Left lung (tissue), 10 donors: ENCODE results near the gene ATXN3L. TPM values are rescaled to one million over a fixed set of nuclear protein-coding genes. Genes with fewer than 3 reads are reported as not detected.

Experiments used
- ATAC-seq: fragments of 200-7000 bp; cut with Tn5 transposase; one replicate; pipeline ENCODE4 v1.9.1; 2020; ENCODE audit warnings: moderate library complexity
- DNase-seq, 4 donors: peaks; one replicate each; pipeline ENCODE4 v3.0.0-alpha.2; 2013 to 2020
- H3K27ac ChIP-seq, 2 donors: fragments of 200-600 bp; sonication (generic) in 1 of 2; one replicate each; pipeline versions ENCODE4 v1.5.0 to v1.8.0; 2020 to 2021
- H3K27me3 ChIP-seq, 2 donors: fragments of 200-600 bp; sonication (generic) in 1 of 2; one replicate each; pipeline versions ENCODE4 v1.5.0 to v1.8.0; 2020 to 2021
- H3K36me3 ChIP-seq, 2 donors: fragments of 200-600 bp; sonication (generic) in 1 of 2; one replicate each; pipeline versions ENCODE4 v1.5.0 to v1.8.0; 2020 to 2021
- H3K4me1 ChIP-seq, 2 donors: fragments of 200-600 bp; one replicate each; pipeline ENCODE4 v1.8.0; 2021
- H3K4me3 ChIP-seq, 2 donors: fragments of 200-600 bp; sonication (generic) in 1 of 2; one replicate each; pipeline versions ENCODE4 v1.5.0 to v1.8.0; 2020 to 2021; ENCODE audit warnings: mild to moderate bottlenecking in 1 of 2
- H3K9me3 ChIP-seq, 2 donors: fragments of 200-600 bp; sonication (generic) in 1 of 2; one replicate each; pipeline versions ENCODE4 v1.5.0 to v1.8.0; 2020 to 2021
- CTCF ChIP-seq, 2 donors: fragments of 200-600 bp; sonication (generic) in 1 of 2; IDR thresholded peaks; one replicate each; pipeline versions ENCODE4 v1.5.0 to v1.8.0; 2021; ENCODE audit warnings: antibody characterized with exemption in 2 of 2
- intact Hi-C, 2 donors: fragments of 100-400 bp; cut with DNase I; formaldehyde crosslinking; loops; one replicate each; pipeline versions ENCODE4 v1.11.2 to v1.14.2; 2022
- polyA plus RNA-seq, 6 donors: library from polyadenylated mRNA; unstranded; fragments of 120-200 nt; gene quantifications; one replicate each; pipeline ENCODE4 v1.2.1, GENCODE V29; 2013; ENCODE audit not compliant: insufficient read length in 6 of 6
- total RNA-seq, 2 donors: library from RNA; stranded (reverse); fragmentation: NEBNext Ultra II Directional; extraction: Animal tissue kit (Norgen Biotek cat#: 25700); gene quantifications; one replicate each; pipeline ENCODE4 v1.2.1, GENCODE V29; 2021
- donor health status: DM: no; HTN: yes; CAD: no.
- donor health status: DM: no; HTN: no; CAD: no.

ATXN3L gene
- total and polyA plus RNA-seq, 8 donors, result not detected

DNA sequence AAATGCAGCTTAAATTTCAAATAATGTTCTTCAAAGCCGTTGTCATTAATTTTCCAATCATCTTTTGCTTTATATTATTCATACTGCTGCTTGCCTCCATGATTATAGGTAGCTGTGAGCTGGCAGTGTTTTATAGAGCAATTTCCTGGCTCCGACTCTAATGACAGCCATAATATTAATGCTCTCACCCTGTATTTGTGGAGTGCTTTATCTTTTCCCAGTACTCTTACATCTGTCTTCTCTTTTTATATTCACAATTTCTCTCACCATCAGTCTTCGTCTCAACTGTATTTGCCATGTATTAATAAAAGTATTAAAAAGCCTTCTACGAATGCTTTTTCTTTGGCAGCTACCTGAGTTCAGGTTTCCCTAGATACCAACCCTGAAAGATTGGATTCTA lies 21.0 kb downstream of the ATXN3L start:
- DNase-seq (no peak), ATAC-seq (no peak)
- H3K4me1 ChIP-seq, result no peaks in the 10 kb centered on the region
- no peak overlapping the region for H3K4me3 ChIP-seq
- peaks cover 0 to 4% of the 10 kb centered on the region in 2 donors for H3K27me3 ChIP-seq
- intact Hi-C loops, result no loop called here
- H3K27ac ChIP-seq, result no peak overlapping the region
- H3K9me3 ChIP-seq, result no peaks in the 10 kb centered on the region
- H3K36me3 ChIP-seq, result no peaks in the 10 kb centered on the region
- no peak for TF ChIP-seq CTCF (IDR thresholded peaks at IDR 0.05)

- intact Hi-C loops, result no loop called here
Observed at GRCh38 chrX:13295841-13296240, 24.0 kb downstream of the ATXN3L start.

GRCh38 chrX:13293700-13294099 lies 26.2 kb downstream of the ATXN3L start:
- no peaks in the 10 kb centered on the region for H3K9me3 ChIP-seq
- ATAC-seq, result no peak
- TF ChIP-seq CTCF (IDR thresholded peaks at IDR 0.05), result no peak

More at GRCh38 chrX:13295841-13296240, 24.0 kb downstream of the ATXN3L start:
- Histone ChIP-seq H3K36me3 (no peaks in the 10 kb centered on the region), H3K9me3 (no peaks in the 10 kb centered on the region), H3K27ac (no peak overlapping the region), H3K4me3 (no peak overlapping the region), H3K4me1 (no peaks in the 10 kb centered on the region), H3K27me3 (peaks cover 0 to 4% of the 10 kb centered on the region in 2 donors)
- TF ChIP-seq CTCF (IDR thresholded peaks at IDR 0.05), result no peak
- ATAC-seq (no peak), DNase-seq (no peak)

GRCh38 chrX:13290891-13291614 lies 28.8 kb downstream of the ATXN3L start:
- H3K27ac ChIP-seq, result no peak overlapping the region
- H3K4me3 ChIP-seq, result no peak overlapping the region
- H3K4me1 ChIP-seq, result no peaks in the 10 kb centered on the region
- H3K9me3 ChIP-seq, result no peaks in the 10 kb centered on the region
- H3K27me3 ChIP-seq, result no peaks in the 10 kb centered on the region
- intact Hi-C loops, result no loop called here
- ATAC-seq (no peak), DNase-seq (no peak)
- no peaks in the 10 kb centered on the region for H3K36me3 ChIP-seq
- no peak for TF ChIP-seq CTCF (IDR thresholded peaks at IDR 0.05)

More at GRCh38 chrX:13293700-13294099, 26.2 kb downstream of the ATXN3L start:
- Histone ChIP-seq H3K36me3 (no peaks in the 10 kb centered on the region), H3K27me3 (peaks cover 0 to 4% of the 10 kb centered on the region in 2 donors), H3K27ac (no peak overlapping the region), H3K4me1 (no peaks in the 10 kb centered on the region), H3K4me3 (no peak overlapping the region)
- no peak for DNase-seq
- intact Hi-C loops, result no loop called here

- no peak for DNase-seq
- no peaks in the 10 kb centered on the region for H3K9me3 ChIP-seq
- intact Hi-C loops, result no loop called here
- no peaks in the 10 kb centered on the region for H3K36me3 ChIP-seq
- no peak for TF ChIP-seq CTCF (IDR thresholded peaks at IDR 0.05)
- no peak overlapping the region for H3K27ac ChIP-seq
- no peak for ATAC-seq
- no peaks in the 10 kb centered on the region for H3K4me1 ChIP-seq
- H3K27me3 ChIP-seq, result no peaks in the 10 kb centered on the region
- H3K4me3 ChIP-seq, result no peak overlapping the region
Observed at GRCh38 chrX:13288671-13289070, 31.2 kb downstream of the ATXN3L start.
